22Rv1 (cell line): ENCODE measurements around the gene SRSF9.

Experiments used
- CTCF ChIP-seq: fragments of 450-650 bp; IDR thresholded peaks from 2 replicates; pipeline ENCODE4 v1.5.1; 2017; ENCODE audit warnings: mild to moderate bottlenecking
- ZFX ChIP-seq: fragments of 450-650 bp; IDR thresholded peaks from 2 replicates; pipeline ENCODE4 v1.6.1; 2017; ENCODE audit warnings: antibody characterized with exemption, borderline replicate concordance

- TF ChIP-seq CTCF (no peak), ZFX (no peak)
Observed at GRCh38 chr12:120473807-120474615, 4.5 kb upstream of the SRSF9 start.
